Skeletal muscle cell (primary cell): ENCODE measurements around the gene ARHGEF28.
A peak's percentile ranks its signal among the peaks of the same experiment; 100 is the strongest.

Experiments used
- DNase-seq: peaks from one replicate; pipeline ENCODE4 v3.0.0-alpha.2; 2010; ENCODE audit warnings: low read depth
- H3K4me3 ChIP-seq: 2 replicates; pipeline ENCODE4 v1.5.1; 2011; ENCODE audit warnings: low read depth, mild to moderate bottlenecking, control low read depth, low read length, moderate library complexity

ARHGEF28 gene

GRCh38 chr5:73647721-73648120 lies 21.7 kb downstream of the ARHGEF28 start:
- H3K4me3 ChIP-seq = no peak overlapping the region
- no peak for DNase-seq

GRCh38 chr5:73648515-73648914 lies 22.5 kb downstream of the ARHGEF28 start:
- no peak for DNase-seq
- H3K4me3 ChIP-seq = no peak overlapping the region

GRCh38 chr5:73649926-73650325 lies 23.9 kb downstream of the ARHGEF28 start:
- DNase-seq = no peak
- H3K4me3 ChIP-seq = no peak overlapping the region

GRCh38 chr5:73652391-73652790 lies 26.4 kb downstream of the ARHGEF28 start:
- no peak for DNase-seq
- no peak overlapping the region for H3K4me3 ChIP-seq

GRCh38 chr5:73654171-73654811 lies 28.3 kb downstream of the ARHGEF28 start:
- H3K4me3 ChIP-seq = no peak overlapping the region
- no peak for DNase-seq

- DNase-seq = no peak
- no peak overlapping the region for H3K4me3 ChIP-seq
These were observed 28.9 kb downstream of the ARHGEF28 start for GRCh38 chr5:73654819-73655318.

GRCh38 chr5:73655521-73656160 lies 29.6 kb downstream of the ARHGEF28 start:
- H3K4me3 ChIP-seq = no peak overlapping the region
- DNase-seq = no peak

GRCh38 chr5:73661753-73662152 lies 35.8 kb downstream of the ARHGEF28 start:
- H3K4me3 ChIP-seq = no peak overlapping the region
- DNase-seq = no peak

- H3K4me3 ChIP-seq = no peak overlapping the region
- DNase-seq = no peak
These were observed 37.3 kb downstream of the ARHGEF28 start for GRCh38 chr5:73663161-73663859.

- no peak for DNase-seq
- no peak overlapping the region for H3K4me3 ChIP-seq
These were observed 37.9 kb downstream of the ARHGEF28 start for GRCh38 chr5:73663860-73664240.

GRCh38 chr5:73664796-73665195 lies 38.8 kb downstream of the ARHGEF28 start:
- H3K4me3 ChIP-seq = no peak overlapping the region
- no peak for DNase-seq

- H3K4me3 ChIP-seq = no peak overlapping the region
- DNase-seq = no peak
These were observed 40.9 kb downstream of the ARHGEF28 start for GRCh38 chr5:73666891-73667290.

GRCh38 chr5:73668017-73668416 lies 42.0 kb downstream of the ARHGEF28 start:
- H3K4me3 ChIP-seq = no peak overlapping the region
- no peak for DNase-seq

- DNase-seq = no peak
- H3K4me3 ChIP-seq = no peak overlapping the region
These were observed 42.6 kb downstream of the ARHGEF28 start for GRCh38 chr5:73668486-73669111.

- no peak for DNase-seq
- no peak overlapping the region for H3K4me3 ChIP-seq
These were observed 44.7 kb downstream of the ARHGEF28 start for GRCh38 chr5:73670731-73671130.

GRCh38 chr5:73672132-73672531 lies 46.1 kb downstream of the ARHGEF28 start:
- no peak for DNase-seq
- H3K4me3 ChIP-seq = no peak overlapping the region

- no peak overlapping the region for H3K4me3 ChIP-seq
- DNase-seq = peak; percentile 68
These were observed 47.2 kb downstream of the ARHGEF28 start for GRCh38 chr5:73673161-73673591.

- no peak for DNase-seq
- no peak overlapping the region for H3K4me3 ChIP-seq
These were observed 48.6 kb downstream of the ARHGEF28 start for GRCh38 chr5:73674669-73675004.

- DNase-seq = no peak
- no peak overlapping the region for H3K4me3 ChIP-seq
These were observed 52.3 kb downstream of the ARHGEF28 start for GRCh38 chr5:73678322-73678740.

GRCh38 chr5:73678807-73679206 lies 52.8 kb downstream of the ARHGEF28 start:
- no peak for DNase-seq

More at GRCh38 chr5:73678807-73679206, 52.8 kb downstream of the ARHGEF28 start:
- H3K4me3 ChIP-seq = no peak overlapping the region
